ENCODE results near the gene GUCY2D. TPM values are rescaled to one million over a fixed set of nuclear protein-coding genes. Genes with fewer than 3 reads are reported as not detected.

The GUCY2D gene
- total RNA-seq, 4 donors from 2014 or later: 0.14 TPM; not detected in 3

- Histone ChIP-seq H3K36me3 (no peaks in the 10 kb centered on the region), H3K9me3 (no peaks in the 10 kb centered on the region), H3K4me3 (peak overlapping the region in 1 of 4 donors; percentile 46), H3K27me3 (peaks cover 22% of the 10 kb centered on the region), H3K27ac (no peak overlapping the region), H3K4me1 (peaks cover 7 to 18% (median 12%) of the 10 kb centered on the region in 4 donors)
- DNase-seq: no peak
- 74 to 90% methylated on average over 3 to 37 of the region's 44 CpGs for WGBS, 2 donors (ENCODE audit: low coverage in 1 of 2)
- in situ Hi-C loops (cut with MboI; ENCODE audit: low pct_ligation_motif_present in 1 of 4, low pct_unique_long_range_greater_than_20kb in 1 of 4, low sequenced_read_pairs in 3 of 4) (no loop called here), intact Hi-C loops (cut with DNase I; ENCODE audit: low total_unique reads) (no loop called here)
- no peak for TF ChIP-seq EP300 (IDR thresholded peaks at IDR 0.05; ENCODE audit: low read depth)
- no peak for TF ChIP-seq POLR2A (IDR thresholded peaks at IDR 0.05)
- TF ChIP-seq POLR2AphosphoS5 (IDR thresholded peaks at IDR 0.05): no peak
- no peak for TF ChIP-seq CTCF (IDR thresholded peaks at IDR 0.05)
Measured at GRCh38 chr17:8015236-8015956, 13.0 kb downstream of the GUCY2D start.

GRCh38 chr17:8015957-8016631 is 13.7 kb downstream of the GUCY2D start:
- no peaks in the 10 kb centered on the region for H3K9me3 ChIP-seq
- in situ Hi-C loops (cut with MboI; ENCODE audit: low pct_ligation_motif_present in 1 of 4, low pct_unique_long_range_greater_than_20kb in 1 of 4, low sequenced_read_pairs in 3 of 4): no loop called here
- H3K27me3 ChIP-seq: peaks cover 22% of the 10 kb centered on the region
- peak overlapping the region; percentile 5 to 46 (median 23) for H3K4me3 ChIP-seq
- intact Hi-C loops (cut with DNase I; ENCODE audit: low total_unique reads): no loop called here
- peaks cover 7 to 18% (median 12%) of the 10 kb centered on the region in 4 donors for H3K4me1 ChIP-seq
- WGBS, 2 donors (ENCODE audit: low coverage in 1 of 2): 3% methylated on average over 23 of the region's 46 CpGs; no CpG with 5 or more reads in 1 of the 2 donors
- TF ChIP-seq POLR2AphosphoS5 (IDR thresholded peaks at IDR 0.05): no peak
- TF ChIP-seq POLR2A (IDR thresholded peaks at IDR 0.05): no peak
- TF ChIP-seq EP300 (IDR thresholded peaks at IDR 0.05; ENCODE audit: low read depth): no peak
- no peak for TF ChIP-seq CTCF (IDR thresholded peaks at IDR 0.05)
- H3K27ac ChIP-seq: peak overlapping the region in 1 of 4 donors; percentile 11
- no peaks in the 10 kb centered on the region for H3K36me3 ChIP-seq
- peak; percentile 63 for DNase-seq

- intact Hi-C loops (cut with DNase I; ENCODE audit: low total_unique reads): no loop called here
- peak overlapping the region; percentile 5 to 46 (median 23) for H3K4me3 ChIP-seq
- H3K27ac ChIP-seq: peak overlapping the region in 2 of 4 donors; percentile 4 to 25
- peaks cover 22% of the 10 kb centered on the region for H3K27me3 ChIP-seq
- 26% methylated on average over 11 of the region's 12 CpGs; no CpG with 5 or more reads in 1 of the 2 donors for WGBS, 2 donors (ENCODE audit: low coverage in 1 of 2)
- in situ Hi-C loops (cut with MboI; ENCODE audit: low pct_ligation_motif_present in 1 of 4, low pct_unique_long_range_greater_than_20kb in 1 of 4, low sequenced_read_pairs in 3 of 4): no loop called here
- no peaks in the 10 kb centered on the region for H3K9me3 ChIP-seq
- TF ChIP-seq CTCF (IDR thresholded peaks at IDR 0.05): peak; percentile 52 to 75 (median 65)
- TF ChIP-seq POLR2AphosphoS5 (IDR thresholded peaks at IDR 0.05): no peak
- no peak for TF ChIP-seq POLR2A (IDR thresholded peaks at IDR 0.05)
- TF ChIP-seq EP300 (IDR thresholded peaks at IDR 0.05; ENCODE audit: low read depth): no peak
- peak; percentile 69 for DNase-seq
- H3K4me1 ChIP-seq: peaks cover 7 to 18% (median 12%) of the 10 kb centered on the region in 4 donors
- no peaks in the 10 kb centered on the region for H3K36me3 ChIP-seq
Measured at GRCh38 chr17:8016632-8017424, 14.4 kb downstream of the GUCY2D start.

- 40 to 92% methylated on average over 1 to 3 of the region's 3 CpGs for WGBS, 2 donors (ENCODE audit: low coverage in 1 of 2)
- in situ Hi-C loops (cut with MboI; ENCODE audit: low pct_ligation_motif_present in 1 of 4, low pct_unique_long_range_greater_than_20kb in 1 of 4, low sequenced_read_pairs in 3 of 4) (no loop called here), intact Hi-C loops (cut with DNase I; ENCODE audit: low total_unique reads) (no loop called here)
- Histone ChIP-seq H3K36me3 (no peaks in the 10 kb centered on the region), H3K27ac (no peak overlapping the region), H3K27me3 (peaks cover 22% of the 10 kb centered on the region), H3K4me3 (no peak overlapping the region), H3K4me1 (peaks cover 7 to 18% (median 12%) of the 10 kb centered on the region in 4 donors), H3K9me3 (no peaks in the 10 kb centered on the region)
- DNase-seq: no peak
- TF ChIP-seq EP300 (IDR thresholded peaks at IDR 0.05; ENCODE audit: low read depth): no peak
- TF ChIP-seq POLR2AphosphoS5 (IDR thresholded peaks at IDR 0.05): no peak
- TF ChIP-seq POLR2A (IDR thresholded peaks at IDR 0.05): no peak
- TF ChIP-seq CTCF (IDR thresholded peaks at IDR 0.05): no peak
Measured at GRCh38 chr17:8018436-8018835, 16.0 kb downstream of the GUCY2D start.

All from transverse colon (tissue), 4 donors.